GM12892 (cell line): Measurements from ENCODE around the gene SP5.

ENCODE experiments used
- POLR2A ChIP-seq: IDR thresholded peaks from 2 replicates; pipeline ENCODE4 v1.6.1; 2011; ENCODE audit warnings: low read depth, low read length, control low read depth
- POLR2AphosphoS5 ChIP-seq: IDR thresholded peaks from 2 replicates; pipeline ENCODE4 v1.6.1; 2011; ENCODE audit warnings: low read depth, low read length, control low read depth
- TAF1 ChIP-seq: IDR thresholded peaks from 2 replicates; pipeline ENCODE4 v1.6.1; 2011; ENCODE audit warnings: low read depth, mild to moderate bottlenecking, control low read depth, low read length, borderline replicate concordance

- no peak for TF ChIP-seq POLR2A
- no peak for TF ChIP-seq TAF1
- no peak for TF ChIP-seq POLR2AphosphoS5
Measured at GRCh38 chr2:170671079-170671478, 44.1 kb upstream of the SP5 start.
